A549 (cell line): ENCODE results near the gene GRK5. TPM values are rescaled to one million over a fixed set of nuclear protein-coding genes. Genes with fewer than 3 reads are reported as not detected.

ENCODE experiments used
- ATAC-seq, 2 experiments: fragments of 200-7000 bp in 1 of 2; fragments of >200 bp in 1 of 2; cut with Nextera tagmentation in 1 of 2; cut with Tn5 transposase in 1 of 2; 3 replicates each; pipeline versions ENCODE4 v1.8.0 to v1.9.1; 2018 to 2020; ENCODE audit warnings: mild to moderate bottlenecking in 1 of 2, moderate library complexity in 1 of 2
- CTCF ChIA-PET: fragments of 300-600 bp; sonication (Branson Sonifier 250); formaldehyde crosslinking; extraction: SDS; loops from one replicate; lab custom pipeline; 2021; ENCODE audit warnings: antibody characterized with exemption, inconsistent platforms; lab: Yijun Ruan, JAX
- POLR2A ChIA-PET: fragments of 350-600 bp; formaldehyde crosslinking; extraction: SDS; loops from one replicate; lab custom pipeline; 2021; ENCODE audit warnings: antibody characterized with exemption, inconsistent platforms; lab: Yijun Ruan, JAX
- DNase-seq, 2 experiments: peaks; one replicate each; pipeline versions ENCODE4 v3.0.0 to v3.0.0-alpha.2; 2011 to 2016; ENCODE audit warnings: low read depth in 1 of 2, low spot score in 1 of 2
- FAIRE-seq: peaks from 2 replicates; lab custom pipeline; 2011; peaks lifted over from hg19 to GRCh38; lab: Jason Lieb, UNC
- H3K27ac ChIP-seq, 2 experiments: fragments of >200 bp; sonication (Bioruptor Twin); formaldehyde crosslinking; 3 replicates each; pipeline ENCODE4 v1.5.1; 2016 to 2017
- H3K4me1 ChIP-seq: fragments of >200 bp; sonication (Bioruptor Twin); formaldehyde crosslinking; 3 replicates; pipeline ENCODE4 v1.6.1; 2016
- H3K4me2 ChIP-seq: fragments of >200 bp; sonication (Bioruptor Twin); formaldehyde crosslinking; 3 replicates; pipeline ENCODE4 v1.6.1; 2016
- H3K4me3 ChIP-seq: fragments of >200 bp; sonication (Bioruptor Twin); formaldehyde crosslinking; 3 replicates; pipeline ENCODE4 v1.5.1; 2016
- H3K9me3 ChIP-seq: fragments of >200 bp; sonication (Bioruptor Twin); formaldehyde crosslinking; 3 replicates; pipeline ENCODE4 v1.6.1; 2016
- CEBPB ChIP-seq, 2 experiments: fragments of >200 bp in 1 of 2; sonication (Bioruptor Twin) in 1 of 2; formaldehyde crosslinking in 1 of 2; IDR thresholded peaks; 2 replicates each; pipeline ENCODE4 v1.6.1; 2012 to 2016
- CHD2 ChIP-seq: fragments of 150-350 bp; IDR thresholded peaks from 2 replicates; pipeline ENCODE4 v1.6.1; 2014; ENCODE audit warnings: low read length; ENCODE audit not compliant: partially characterized antibody
- EP300 ChIP-seq, 2 experiments: fragments of >200 bp; sonication (Bioruptor Twin); formaldehyde crosslinking; IDR thresholded peaks; 2 replicates in 1 of 2; 3 replicates in 1 of 2; pipeline ENCODE4 v1.6.1; 2016 to 2017
- FOSL2 ChIP-seq, 2 experiments: fragments of 450-650 bp in 1 of 2; fragments of >200 bp in 1 of 2; sonication (Bioruptor Twin) in 1 of 2; formaldehyde crosslinking; IDR thresholded peaks; 2 replicates each; pipeline versions ENCODE4 v1.5.0 to v1.6.1; 2016 to 2020; ENCODE audit warnings: mild to moderate bottlenecking in 1 of 2, moderate library complexity in 1 of 2
- HOXB5 ChIP-seq: fragments of 250-450 bp; sonication (Bioruptor Pico); IDR thresholded peaks from 2 replicates; pipeline ENCODE4 v1.5.0; 2020; ENCODE audit warnings: mild to moderate bottlenecking, moderate library complexity
- JUNB ChIP-seq: fragments of >200 bp; sonication (Bioruptor Twin); formaldehyde crosslinking; IDR thresholded peaks from 2 replicates; pipeline ENCODE4 v1.6.1; 2016
- MAZ ChIP-seq: fragments of 150-350 bp; IDR thresholded peaks from 2 replicates; pipeline ENCODE4 v1.6.1; 2014; ENCODE audit warnings: antibody characterized with exemption, low read depth, low read length, borderline replicate concordance
- POLR2AphosphoS2 ChIP-seq: conservative IDR thresholded peaks from 2 replicates; pipeline ENCODE4 v1.6.1; 2012; ENCODE audit warnings: low read length, improper control_type of control experiment, inconsistent platforms
- SREBF2 ChIP-seq: fragments of 450-650 bp; IDR thresholded peaks from 2 replicates; pipeline ENCODE4 v1.6.1; 2014; ENCODE audit warnings: mild to moderate bottlenecking, moderate library complexity
- TP53 ChIP-seq: fragments of 250-450 bp; sonication (Bioruptor Pico); IDR thresholded peaks from 2 replicates; pipeline ENCODE4 v1.5.0; 2021; ENCODE audit warnings: mild to moderate bottlenecking, moderate library complexity
- USF2 ChIP-seq: fragments of 450-650 bp; IDR thresholded peaks from 2 replicates; pipeline ENCODE4 v1.6.1; 2014; ENCODE audit warnings: antibody characterized with exemption
- ZSCAN20 ChIP-seq: fragments of 250-450 bp; sonication (Bioruptor Pico); IDR thresholded peaks from 2 replicates; pipeline ENCODE4 v1.8.0; 2022; ENCODE audit warnings: mild to moderate bottlenecking, moderate library complexity
- WGBS: methylation state at CpG from one replicate; pipeline ENCODE4 v1.1.6; 2017; ENCODE audit errors: missing lambda C conversion rate; 5-methylcytosine and 5-hydroxymethylcytosine counted together
- polyA plus RNA-seq, 4 experiments: library from polyadenylated mRNA; depleted of rRNA in 3 of 4; stranded (reverse); fragments of >200 nt; fragmentation: RNase III in 1 of 4; extraction: RNeasy Plus Mini Kit Qiagen cat#74134 plus additional on column Dnase treatment in 1 of 4; gene quantifications; 2 replicates in 3 of 4; 3 replicates in 1 of 4; pipeline ENCODE4 v1.2.3, GENCODE V29; 2011 to 2017
- TF ChIP-seq, protein P1 (sequence below): fragments of 200-600 bp; sonication (generic); IDR thresholded peaks from 2 replicates; pipeline ENCODE4 v1.6.1; 2016; ENCODE audit warnings: antibody characterized with exemption, mild to moderate bottlenecking, moderate library complexity
- TF ChIP-seq, protein P2 (sequence below): IDR thresholded peaks from 2 replicates; pipeline ENCODE4 v1.6.1; 2012
- TF ChIP-seq, protein P3 (sequence below): fragments of 150-350 bp; IDR thresholded peaks from 2 replicates; pipeline ENCODE4 v1.6.1; 2014; ENCODE audit warnings: low read depth, mild to moderate bottlenecking, low read length

Gene GRK5
- polyA plus RNA-seq, 2 of the 4 experiments (the other 2 are of a cell fraction): 5.0 to 7.9 TPM

GRCh38 chr10:119318411-119319160 lies 111.2 kb downstream of the GRK5 start:
- CTCF ChIA-PET: interaction anchor here (0.9 to 3.4 kb wide), 5 partner anchors 12 to 112 kb away, joined by 3 to 15 read pairs (median 3); partner anchors contain the start of gene GRK5
- POLR2A ChIA-PET: interaction anchor here (0.9 kb wide), 1 partner anchor 12 kb away, joined by 3 read pairs; no protein-coding TSS in a partner anchor
- H3K4me2 ChIP-seq: peak overlapping the region; percentile 84
- DNase-seq (no peak), FAIRE-seq (no peak), ATAC-seq (no peak)
- WGBS: 71% methylated on average over 11 of the region's 11 CpGs
- peak overlapping the region; percentile 96 to 98 for H3K27ac ChIP-seq
- no peak overlapping the region for H3K4me3 ChIP-seq
- no peak for TF ChIP-seq JUNB
- TF ChIP-seq CEBPB (IDR thresholded peaks at IDR 0.05): no peak
- no peak for TF ChIP-seq EP300 (IDR thresholded peaks at IDR 0.05)
- no peak for TF ChIP-seq TP53 (CRISPR knock-in tag)
- TF ChIP-seq, protein P1, sequence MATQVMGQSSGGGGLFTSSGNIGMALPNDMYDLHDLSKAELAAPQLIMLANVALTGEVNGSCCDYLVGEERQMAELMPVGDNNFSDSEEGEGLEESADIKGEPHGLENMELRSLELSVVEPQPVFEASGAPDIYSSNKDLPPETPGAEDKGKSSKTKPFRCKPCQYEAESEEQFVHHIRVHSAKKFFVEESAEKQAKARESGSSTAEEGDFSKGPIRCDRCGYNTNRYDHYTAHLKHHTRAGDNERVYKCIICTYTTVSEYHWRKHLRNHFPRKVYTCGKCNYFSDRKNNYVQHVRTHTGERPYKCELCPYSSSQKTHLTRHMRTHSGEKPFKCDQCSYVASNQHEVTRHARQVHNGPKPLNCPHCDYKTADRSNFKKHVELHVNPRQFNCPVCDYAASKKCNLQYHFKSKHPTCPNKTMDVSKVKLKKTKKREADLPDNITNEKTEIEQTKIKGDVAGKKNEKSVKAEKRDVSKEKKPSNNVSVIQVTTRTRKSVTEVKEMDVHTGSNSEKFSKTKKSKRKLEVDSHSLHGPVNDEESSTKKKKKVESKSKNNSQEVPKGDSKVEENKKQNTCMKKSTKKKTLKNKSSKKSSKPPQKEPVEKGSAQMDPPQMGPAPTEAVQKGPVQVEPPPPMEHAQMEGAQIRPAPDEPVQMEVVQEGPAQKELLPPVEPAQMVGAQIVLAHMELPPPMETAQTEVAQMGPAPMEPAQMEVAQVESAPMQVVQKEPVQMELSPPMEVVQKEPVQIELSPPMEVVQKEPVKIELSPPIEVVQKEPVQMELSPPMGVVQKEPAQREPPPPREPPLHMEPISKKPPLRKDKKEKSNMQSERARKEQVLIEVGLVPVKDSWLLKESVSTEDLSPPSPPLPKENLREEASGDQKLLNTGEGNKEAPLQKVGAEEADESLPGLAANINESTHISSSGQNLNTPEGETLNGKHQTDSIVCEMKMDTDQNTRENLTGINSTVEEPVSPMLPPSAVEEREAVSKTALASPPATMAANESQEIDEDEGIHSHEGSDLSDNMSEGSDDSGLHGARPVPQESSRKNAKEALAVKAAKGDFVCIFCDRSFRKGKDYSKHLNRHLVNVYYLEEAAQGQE: no peak
- no peak for TF ChIP-seq USF2
- TF ChIP-seq, protein P2, sequence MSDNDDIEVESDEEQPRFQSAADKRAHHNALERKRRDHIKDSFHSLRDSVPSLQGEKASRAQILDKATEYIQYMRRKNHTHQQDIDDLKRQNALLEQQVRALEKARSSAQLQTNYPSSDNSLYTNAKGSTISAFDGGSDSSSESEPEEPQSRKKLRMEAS: no peak
- no peak for TF ChIP-seq MAZ
- TF ChIP-seq HOXB5 (CRISPR knock-in tag): no peak
- TF ChIP-seq, protein P3, sequence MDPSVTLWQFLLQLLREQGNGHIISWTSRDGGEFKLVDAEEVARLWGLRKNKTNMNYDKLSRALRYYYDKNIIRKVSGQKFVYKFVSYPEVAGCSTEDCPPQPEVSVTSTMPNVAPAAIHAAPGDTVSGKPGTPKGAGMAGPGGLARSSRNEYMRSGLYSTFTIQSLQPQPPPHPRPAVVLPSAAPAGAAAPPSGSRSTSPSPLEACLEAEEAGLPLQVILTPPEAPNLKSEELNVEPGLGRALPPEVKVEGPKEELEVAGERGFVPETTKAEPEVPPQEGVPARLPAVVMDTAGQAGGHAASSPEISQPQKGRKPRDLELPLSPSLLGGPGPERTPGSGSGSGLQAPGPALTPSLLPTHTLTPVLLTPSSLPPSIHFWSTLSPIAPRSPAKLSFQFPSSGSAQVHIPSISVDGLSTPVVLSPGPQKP: no peak
- TF ChIP-seq CHD2: no peak
- no peak for TF ChIP-seq SREBF2
- no peak for TF ChIP-seq POLR2AphosphoS2
- TF ChIP-seq FOSL2 (IDR thresholded peaks at IDR 0.05): no peak
- no peak for TF ChIP-seq FOSL2 (CRISPR knock-in tag; IDR thresholded peaks at IDR 0.05)
- H3K4me1 ChIP-seq: peaks cover 85% of the 10 kb centered on the region
- no peaks in the 10 kb centered on the region for H3K9me3 ChIP-seq

- no peak overlapping the region for H3K4me3 ChIP-seq
- 65% methylated on average over 16 of the region's 16 CpGs for WGBS
- FAIRE-seq: no peak
- H3K27ac ChIP-seq: peak overlapping the region; percentile 96 to 98
- H3K4me2 ChIP-seq: peak overlapping the region; percentile 84
- ATAC-seq: no peak
- DNase-seq: peak in 1 of 2 experiments; percentile 41
- ChIA-PET POLR2A (no interaction called here), CTCF (interaction anchor here (0.6 to 1.5 kb wide), 5 partner anchors 10 to 126 kb away, joined by 3 to 4 read pairs (median 3); no protein-coding TSS in a partner anchor)
- TF ChIP-seq ZSCAN20 (CRISPR knock-in tag) (no peak), TP53 (CRISPR knock-in tag) (no peak), FOSL2 (IDR thresholded peaks at IDR 0.05) (no peak), FOSL2 (CRISPR knock-in tag; IDR thresholded peaks at IDR 0.05) (peak; percentile 14; the same call in 1 of the 2 replicates)
- peaks cover 79% of the 10 kb centered on the region for H3K4me1 ChIP-seq
- no peaks in the 10 kb centered on the region for H3K9me3 ChIP-seq
Measured at GRCh38 chr10:119319161-119319919, 112.0 kb downstream of the GRK5 start.
